Measurements from ENCODE around the gene KCTD1. TPM values are rescaled to one million over a fixed set of nuclear protein-coding genes. Genes with fewer than 3 reads are reported as not detected.

The KCTD1 gene
- total and polyA plus RNA-seq, 8 donors, result 7.1 to 118 (median 12.9) TPM

GRCh38 chr18:26457611-26458353 lies 90.6 kb downstream of the KCTD1 start:
- 88 to 92% (median 90%) methylated on average over 21 to 22 of the region's 22 CpGs for WGBS, 5 donors
- H3K9me3 ChIP-seq, result no peaks in the 10 kb centered on the region
- H3K27me3 ChIP-seq, result no peaks in the 10 kb centered on the region
- no peak overlapping the region for H3K4me3 ChIP-seq
- peaks cover 0 to 18% (median 7%) of the 10 kb centered on the region in 4 donors for H3K4me1 ChIP-seq
- peak in 1 of 2 donors; percentile 46 for DNase-seq
- H3K27ac ChIP-seq, result no peak overlapping the region
- TF ChIP-seq POLR2A (IDR thresholded peaks at IDR 0.05) (no peak), POLR2AphosphoS5 (IDR thresholded peaks at IDR 0.05) (no peak), CTCF (IDR thresholded peaks at IDR 0.05) (no peak), EP300 (IDR thresholded peaks at IDR 0.05) (no peak)
- H3K36me3 ChIP-seq, result peaks cover 0 to 44% (median 31%) of the 10 kb centered on the region in 4 donors
- intact Hi-C loops (cut with DNase I; ENCODE audit: low total_unique reads), result no loop called here

GRCh38 chr18:26457195-26457594 lies 91.2 kb downstream of the KCTD1 start:
- Histone ChIP-seq H3K36me3 (peaks cover 0 to 44% (median 31%) of the 10 kb centered on the region in 4 donors), H3K4me3 (no peak overlapping the region), H3K9me3 (no peaks in the 10 kb centered on the region), H3K27me3 (no peaks in the 10 kb centered on the region), H3K4me1 (peaks cover 0 to 18% (median 7%) of the 10 kb centered on the region in 4 donors), H3K27ac (no peak overlapping the region)
- 95 to 98% (median 96%) methylated on average over 4 of the region's 4 CpGs for WGBS, 5 donors
- DNase-seq, result no peak
- no peak for TF ChIP-seq EP300 (IDR thresholded peaks at IDR 0.05)
- no peak for TF ChIP-seq CTCF (IDR thresholded peaks at IDR 0.05)
- no peak for TF ChIP-seq POLR2AphosphoS5 (IDR thresholded peaks at IDR 0.05)
- intact Hi-C loops (cut with DNase I; ENCODE audit: low total_unique reads), result no loop called here

- H3K27me3 ChIP-seq, result no peaks in the 10 kb centered on the region
- TF ChIP-seq CTCF (IDR thresholded peaks at IDR 0.05) (no peak), EP300 (IDR thresholded peaks at IDR 0.05) (no peak), POLR2A (IDR thresholded peaks at IDR 0.05) (no peak), POLR2AphosphoS5 (IDR thresholded peaks at IDR 0.05) (no peak)
- peaks cover 0 to 44% (median 31%) of the 10 kb centered on the region in 4 donors for H3K36me3 ChIP-seq
- H3K4me1 ChIP-seq, result peaks cover 0 to 12% (median 4%) of the 10 kb centered on the region in 4 donors
- DNase-seq, result no peak
- no peak overlapping the region for H3K27ac ChIP-seq
- no peaks in the 10 kb centered on the region for H3K9me3 ChIP-seq
- intact Hi-C loops (cut with DNase I; ENCODE audit: low total_unique reads), result no loop called here
- 69 to 84% (median 73%) methylated on average over 3 of the region's 3 CpGs for WGBS, 5 donors
- H3K4me3 ChIP-seq, result no peak overlapping the region
Observed at GRCh38 chr18:26456070-26456491, 92.3 kb downstream of the KCTD1 start.

DNA sequence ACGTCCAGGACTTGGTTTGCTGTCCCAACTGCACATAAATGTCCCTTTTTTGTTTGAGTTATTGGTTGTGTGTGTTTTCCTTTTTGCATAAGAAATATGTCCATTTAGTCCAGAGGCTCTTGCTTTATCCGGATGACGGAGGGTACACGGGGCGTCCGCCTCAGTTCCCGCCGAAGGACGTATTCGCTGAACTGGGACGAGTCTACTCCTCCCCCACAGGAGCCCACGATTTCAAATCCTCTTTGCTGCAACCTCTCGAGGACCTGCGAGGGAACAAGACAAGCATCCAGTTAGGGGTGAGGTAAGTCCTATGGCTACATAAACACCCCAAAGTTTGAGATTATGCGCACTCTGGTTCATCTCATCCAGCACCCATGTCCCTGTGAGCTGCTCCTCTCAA lies 92.7 kb downstream of the KCTD1 start:
- Histone ChIP-seq H3K27ac (no peak overlapping the region), H3K36me3 (peaks cover 0 to 44% (median 31%) of the 10 kb centered on the region in 4 donors), H3K4me3 (no peak overlapping the region), H3K9me3 (no peaks in the 10 kb centered on the region), H3K27me3 (no peaks in the 10 kb centered on the region), H3K4me1 (peaks cover 0 to 8% (median 2%) of the 10 kb centered on the region in 4 donors)
- no peak for DNase-seq
- TF ChIP-seq POLR2A (IDR thresholded peaks at IDR 0.05) (no peak), POLR2AphosphoS5 (IDR thresholded peaks at IDR 0.05) (no peak), EP300 (IDR thresholded peaks at IDR 0.05) (no peak), CTCF (IDR thresholded peaks at IDR 0.05) (no peak)
- 92 to 98% (median 96%) methylated on average over 15 of the region's 15 CpGs for WGBS, 5 donors
- intact Hi-C loops (cut with DNase I; ENCODE audit: low total_unique reads), result no loop called here

Data from stomach (tissue), 9 donors.